ENCODE data around the gene MACROD2.

DNA sequence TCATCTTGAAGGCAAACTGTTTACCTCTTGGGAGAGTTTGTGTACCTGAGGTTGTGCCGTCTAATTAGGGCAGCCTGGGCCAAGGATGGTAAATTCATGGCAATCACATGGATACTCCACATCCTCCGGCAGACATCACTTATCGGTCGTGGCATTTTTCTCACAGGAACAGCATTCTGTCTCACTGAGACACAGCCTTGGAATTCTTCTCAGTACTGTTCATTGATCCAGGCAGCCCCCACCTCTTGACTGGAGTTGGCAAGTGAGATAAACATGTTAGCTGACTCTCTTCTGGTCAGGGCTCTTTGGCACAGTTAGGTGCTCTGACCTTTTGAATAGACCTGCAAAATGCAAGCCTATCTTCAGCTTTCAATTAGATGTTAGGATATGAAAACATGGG, 853.5 kb downstream of the MACROD2 start:
- TF ChIP-seq, protein P1, sequence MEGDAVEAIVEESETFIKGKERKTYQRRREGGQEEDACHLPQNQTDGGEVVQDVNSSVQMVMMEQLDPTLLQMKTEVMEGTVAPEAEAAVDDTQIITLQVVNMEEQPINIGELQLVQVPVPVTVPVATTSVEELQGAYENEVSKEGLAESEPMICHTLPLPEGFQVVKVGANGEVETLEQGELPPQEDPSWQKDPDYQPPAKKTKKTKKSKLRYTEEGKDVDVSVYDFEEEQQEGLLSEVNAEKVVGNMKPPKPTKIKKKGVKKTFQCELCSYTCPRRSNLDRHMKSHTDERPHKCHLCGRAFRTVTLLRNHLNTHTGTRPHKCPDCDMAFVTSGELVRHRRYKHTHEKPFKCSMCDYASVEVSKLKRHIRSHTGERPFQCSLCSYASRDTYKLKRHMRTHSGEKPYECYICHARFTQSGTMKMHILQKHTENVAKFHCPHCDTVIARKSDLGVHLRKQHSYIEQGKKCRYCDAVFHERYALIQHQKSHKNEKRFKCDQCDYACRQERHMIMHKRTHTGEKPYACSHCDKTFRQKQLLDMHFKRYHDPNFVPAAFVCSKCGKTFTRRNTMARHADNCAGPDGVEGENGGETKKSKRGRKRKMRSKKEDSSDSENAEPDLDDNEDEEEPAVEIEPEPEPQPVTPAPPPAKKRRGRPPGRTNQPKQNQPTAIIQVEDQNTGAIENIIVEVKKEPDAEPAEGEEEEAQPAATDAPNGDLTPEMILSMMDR (IDR thresholded peaks at IDR 0.05; ENCODE audit: insufficient read depth, low read length, poor library complexity, severe bottlenecking) = no peak
- no peak for TF ChIP-seq EZH2phosphoT487 (conservative IDR thresholded peaks at IDR 0.05; ENCODE audit: low read length)
